ENCODE measurements around the gene SSTR4. TPM values are rescaled to one million over a fixed set of nuclear protein-coding genes. Genes with fewer than 3 reads are reported as not detected.

Gene SSTR4
- polyA plus RNA-seq, 1 experiment: not detected

- Histone ChIP-seq H3K4me3 (ENCODE audit: low read depth, low read length) (no peak overlapping the region), H3K27me3 (ENCODE audit: control insufficient read depth, insufficient read depth, low read length) (no peaks in the 10 kb centered on the region), H3K36me3 (ENCODE audit: control insufficient read depth, insufficient read depth, low read length) (no peaks in the 10 kb centered on the region)
- ChIA-PET CTCF (interaction anchor here (0.9 kb wide), 1 partner anchor 9 kb away, joined by 3 read pairs; no protein-coding TSS in a partner anchor), POLR2A (no interaction called here)
- TF ChIP-seq CTCF (IDR thresholded peaks at IDR 0.05; ENCODE audit: insufficient read depth, low read depth, low read length): no peak
- DNase-seq (ENCODE audit: low read depth): no peak
These were observed 6.7 kb upstream of the SSTR4 start for GRCh38 chr20:23028392-23028791.

GRCh38 chr20:23029324-23029723, 5.8 kb upstream of the SSTR4 start:
- no peak for TF ChIP-seq CTCF (IDR thresholded peaks at IDR 0.05; ENCODE audit: insufficient read depth, low read depth, low read length)
- no peaks in the 10 kb centered on the region for H3K36me3 ChIP-seq (ENCODE audit: control insufficient read depth, insufficient read depth, low read length)
- no peak overlapping the region for H3K4me3 ChIP-seq (ENCODE audit: low read depth, low read length)
- ChIA-PET CTCF (no interaction called here), POLR2A (no interaction called here)
- DNase-seq (ENCODE audit: low read depth): no peak
- H3K27me3 ChIP-seq (ENCODE audit: control insufficient read depth, insufficient read depth, low read length): no peaks in the 10 kb centered on the region

DNA sequence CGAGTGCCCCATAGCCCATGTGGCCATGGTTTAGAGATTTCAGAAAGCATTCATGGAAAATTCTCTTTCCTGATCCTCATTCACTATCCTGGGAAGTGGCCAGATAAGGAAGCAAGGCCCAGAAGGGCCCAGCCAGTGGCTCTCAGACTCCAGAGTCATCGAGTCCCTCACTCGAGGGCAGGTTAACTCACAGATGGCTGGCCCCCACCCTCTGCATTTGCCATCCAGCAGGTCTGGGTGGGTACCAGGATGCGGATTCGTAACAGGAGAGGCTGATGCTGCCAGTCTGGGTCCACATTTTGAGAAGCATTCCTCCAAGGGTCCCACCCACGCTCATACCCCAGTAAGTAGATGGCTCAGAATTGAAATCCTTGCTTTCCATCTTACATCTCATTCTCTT, 3.8 kb upstream of the SSTR4 start:
- ChIA-PET CTCF (no interaction called here), POLR2A (no interaction called here)
- H3K4me3 ChIP-seq (ENCODE audit: low read depth, low read length): no peak overlapping the region
- no peaks in the 10 kb centered on the region for H3K36me3 ChIP-seq (ENCODE audit: control insufficient read depth, insufficient read depth, low read length)
- TF ChIP-seq CTCF (IDR thresholded peaks at IDR 0.05; ENCODE audit: insufficient read depth, low read depth, low read length): no peak
- no peaks in the 10 kb centered on the region for H3K27me3 ChIP-seq (ENCODE audit: control insufficient read depth, insufficient read depth, low read length)
- DNase-seq (ENCODE audit: low read depth): no peak

DNA sequence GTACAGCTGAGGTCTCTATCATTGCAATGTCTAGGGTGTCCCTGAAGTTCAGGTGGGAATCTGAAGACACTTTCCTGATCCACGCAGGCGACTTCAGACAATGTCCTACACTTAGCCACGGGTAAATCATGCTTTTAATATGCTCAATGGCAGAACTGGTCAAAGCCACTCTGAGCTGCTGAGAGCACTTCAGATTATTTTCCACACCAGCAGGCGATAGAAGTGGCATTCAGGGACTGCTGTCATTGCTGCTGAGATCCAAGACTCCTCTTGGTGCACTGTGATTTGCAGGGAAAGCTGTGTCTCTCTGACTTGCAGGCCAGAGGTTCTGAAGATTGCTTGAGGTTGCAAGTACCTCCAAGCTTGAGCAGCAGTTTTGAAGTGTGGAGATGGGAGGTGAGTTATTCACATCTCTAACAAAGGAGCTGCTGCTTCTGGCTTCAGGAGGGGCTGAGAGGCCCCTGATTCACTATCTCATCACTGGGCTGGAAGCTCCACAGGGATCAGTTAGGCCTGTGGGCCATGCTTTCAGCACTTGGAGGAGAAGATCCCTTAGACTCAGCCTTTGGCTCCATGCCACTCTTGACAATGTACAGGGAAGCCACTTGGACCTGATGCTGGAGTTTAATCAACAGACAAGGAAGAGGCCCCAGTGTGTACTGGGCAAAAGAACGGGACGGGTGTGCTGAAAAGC, 2.9 kb upstream of the SSTR4 start:
- POLR2A ChIA-PET: no interaction called here
- CTCF ChIA-PET: no interaction called here

DNA sequence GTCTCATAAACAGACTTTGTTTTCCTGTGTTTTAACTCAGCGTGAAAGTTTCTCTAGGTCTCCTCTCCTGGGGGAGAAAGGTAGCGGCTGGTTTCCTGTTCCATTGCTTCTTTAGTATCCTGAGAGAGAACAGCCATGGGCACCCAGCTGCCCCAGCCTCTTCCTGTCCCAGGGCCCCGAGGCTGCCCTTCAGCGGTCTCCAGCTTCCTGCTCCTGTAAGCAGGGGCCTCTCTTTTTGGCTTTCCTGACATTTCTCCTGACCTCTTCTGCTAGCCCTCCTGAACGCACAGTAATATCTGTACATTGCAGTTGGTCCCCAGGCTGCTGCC, 2.4 kb upstream of the SSTR4 start:
- Histone ChIP-seq H3K36me3 (ENCODE audit: control insufficient read depth, insufficient read depth, low read length) (no peaks in the 10 kb centered on the region), H3K4me3 (ENCODE audit: low read depth, low read length) (no peak overlapping the region), H3K27me3 (ENCODE audit: control insufficient read depth, insufficient read depth, low read length) (no peaks in the 10 kb centered on the region)
- CTCF ChIA-PET: no interaction called here
- no peak for TF ChIP-seq CTCF (IDR thresholded peaks at IDR 0.05; ENCODE audit: insufficient read depth, low read depth, low read length)
- POLR2A ChIA-PET: no interaction called here
- DNase-seq (ENCODE audit: low read depth): no peak

More for the DNA sequence above, 2.9 kb upstream of the SSTR4 start:
- Histone ChIP-seq H3K4me3 (ENCODE audit: low read depth, low read length) (no peak overlapping the region), H3K27me3 (ENCODE audit: control insufficient read depth, insufficient read depth, low read length) (no peaks in the 10 kb centered on the region), H3K36me3 (ENCODE audit: control insufficient read depth, insufficient read depth, low read length) (no peaks in the 10 kb centered on the region)
- DNase-seq (ENCODE audit: low read depth): no peak
- TF ChIP-seq CTCF (IDR thresholded peaks at IDR 0.05; ENCODE audit: insufficient read depth, low read depth, low read length): no peak

Data from BJ (cell line).